Measurements from ENCODE around the gene RNF130.
A peak's percentile ranks its signal among the peaks of the same experiment; 100 is the strongest.

RNF130 gene

DNA sequence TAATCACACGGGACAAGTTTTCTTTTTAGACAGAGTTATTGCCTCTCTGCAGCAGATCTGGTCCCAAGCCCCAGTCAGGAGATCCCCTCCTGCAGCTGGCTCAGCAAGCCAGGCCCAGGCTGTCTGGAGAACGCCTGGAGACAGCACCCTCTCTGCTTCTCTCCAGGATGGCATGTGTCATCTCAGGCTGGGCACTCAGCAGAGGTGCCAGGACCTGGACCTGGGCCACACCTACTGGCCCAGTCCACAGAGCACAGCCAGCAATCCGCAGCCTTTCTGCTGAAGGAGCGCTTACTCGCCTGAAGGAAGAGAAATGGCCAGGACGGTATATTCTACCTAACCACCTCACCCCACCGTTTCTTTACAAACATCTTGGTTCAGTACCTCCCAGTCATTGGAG is 159.2 kb downstream of the RNF130 start:
- no peak for DNase-seq (ENCODE audit: extremely low read depth, low read depth)
- TF ChIP-seq, protein P1, sequence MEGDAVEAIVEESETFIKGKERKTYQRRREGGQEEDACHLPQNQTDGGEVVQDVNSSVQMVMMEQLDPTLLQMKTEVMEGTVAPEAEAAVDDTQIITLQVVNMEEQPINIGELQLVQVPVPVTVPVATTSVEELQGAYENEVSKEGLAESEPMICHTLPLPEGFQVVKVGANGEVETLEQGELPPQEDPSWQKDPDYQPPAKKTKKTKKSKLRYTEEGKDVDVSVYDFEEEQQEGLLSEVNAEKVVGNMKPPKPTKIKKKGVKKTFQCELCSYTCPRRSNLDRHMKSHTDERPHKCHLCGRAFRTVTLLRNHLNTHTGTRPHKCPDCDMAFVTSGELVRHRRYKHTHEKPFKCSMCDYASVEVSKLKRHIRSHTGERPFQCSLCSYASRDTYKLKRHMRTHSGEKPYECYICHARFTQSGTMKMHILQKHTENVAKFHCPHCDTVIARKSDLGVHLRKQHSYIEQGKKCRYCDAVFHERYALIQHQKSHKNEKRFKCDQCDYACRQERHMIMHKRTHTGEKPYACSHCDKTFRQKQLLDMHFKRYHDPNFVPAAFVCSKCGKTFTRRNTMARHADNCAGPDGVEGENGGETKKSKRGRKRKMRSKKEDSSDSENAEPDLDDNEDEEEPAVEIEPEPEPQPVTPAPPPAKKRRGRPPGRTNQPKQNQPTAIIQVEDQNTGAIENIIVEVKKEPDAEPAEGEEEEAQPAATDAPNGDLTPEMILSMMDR (IDR thresholded peaks at IDR 0.05; ENCODE audit: low read depth, low read length) = no peak

DNA sequence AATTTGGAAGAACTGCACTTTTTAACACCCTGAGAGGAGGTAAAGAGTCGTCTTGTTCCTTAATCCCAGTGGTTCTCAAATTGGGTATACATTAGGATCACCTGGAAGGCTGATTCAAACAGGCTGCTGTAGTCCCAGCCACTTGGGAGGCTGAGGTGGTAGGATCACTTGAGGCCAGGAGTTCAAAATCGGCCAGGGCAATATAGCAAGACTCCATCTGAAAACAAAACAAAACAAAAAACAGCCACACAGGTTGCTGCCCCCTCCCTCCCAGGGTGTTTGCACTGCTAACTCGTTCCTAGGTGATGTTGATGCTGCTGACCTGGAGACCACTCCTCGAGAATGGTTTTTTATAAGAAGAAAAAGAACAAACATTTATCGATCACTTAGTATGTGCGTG is 162.3 kb downstream of the RNF130 start:
- DNase-seq (ENCODE audit: extremely low read depth, low read depth) = no peak

DNA sequence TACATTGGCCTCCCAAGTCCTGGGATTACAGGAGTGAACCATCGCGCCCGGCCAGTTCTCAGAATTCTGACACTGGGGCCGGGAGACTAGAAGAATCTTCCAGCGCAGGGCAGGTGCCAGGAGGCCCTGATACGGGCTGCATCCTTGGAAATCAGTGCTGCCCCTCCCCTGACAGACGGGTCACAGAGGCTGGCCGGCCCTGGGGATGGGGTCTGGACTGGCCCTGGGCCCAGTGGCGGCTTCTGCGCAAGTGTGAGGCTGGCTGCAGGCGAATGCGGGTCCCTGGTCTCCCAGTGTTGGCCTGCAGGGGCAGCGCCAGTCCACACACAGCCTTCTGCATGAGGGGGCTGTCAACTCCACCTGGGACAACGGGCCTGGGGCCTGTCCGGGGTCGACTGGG is 163.0 kb downstream of the RNF130 start:
- TF ChIP-seq, protein P1 (IDR thresholded peaks at IDR 0.05; ENCODE audit: low read depth, low read length) = no peak; the same call in 1 of the 2 replicates
- no peak for DNase-seq (ENCODE audit: extremely low read depth, low read depth)

More for the DNA sequence above, 162.3 kb downstream of the RNF130 start:
- TF ChIP-seq, protein P1 (IDR thresholded peaks at IDR 0.05; ENCODE audit: low read depth, low read length) = no peak

DNA sequence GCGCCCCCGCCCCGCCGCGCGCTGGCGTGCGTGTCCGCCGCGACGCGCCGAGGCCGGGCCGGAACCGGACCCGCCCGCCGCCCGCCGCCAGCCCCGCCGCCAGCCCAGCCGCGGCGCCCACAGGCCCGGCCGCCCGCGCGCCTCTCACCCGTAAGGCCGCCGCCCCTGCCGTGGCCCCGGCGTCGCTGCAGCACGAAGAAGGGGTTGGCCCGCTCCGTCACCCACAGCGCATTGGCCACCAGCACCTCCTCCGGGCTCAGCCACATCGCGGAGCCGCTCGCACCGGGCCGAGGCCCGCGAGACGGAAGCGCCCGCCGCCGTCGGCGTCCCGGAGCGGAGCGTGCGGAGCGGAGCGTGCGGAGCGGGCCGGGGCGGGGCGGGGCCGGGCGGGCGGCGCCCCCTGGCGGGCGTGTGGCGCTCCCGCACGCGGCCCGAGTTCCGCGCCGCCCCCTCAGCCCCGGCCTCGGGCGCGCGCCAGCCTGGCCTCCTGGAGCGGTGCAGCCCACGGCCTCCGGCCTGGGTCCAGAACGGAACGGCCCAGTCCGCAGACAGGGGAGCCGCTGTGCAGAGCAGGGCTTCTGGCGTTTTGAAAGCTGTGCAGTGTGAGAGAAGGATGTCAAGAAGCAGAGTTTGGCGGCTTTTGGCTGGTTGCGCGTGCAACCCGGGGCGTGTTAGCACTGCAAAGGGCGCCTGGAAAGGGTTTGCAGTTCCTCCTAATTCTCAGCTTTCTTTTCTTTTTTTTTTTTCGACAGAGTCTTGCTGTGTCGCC is 163.8 kb downstream of the RNF130 start, which contains the start of gene TBC1D9B:
TBC1D9B (minus strand) TSS at position 342 of the 769 bp plus-strand sequence; CDS start at position 266, 76 bp downstream.
- TF ChIP-seq, protein P1 (IDR thresholded peaks at IDR 0.05; ENCODE audit: low read depth, low read length) = no peak; the same call in 1 of the 2 replicates
- peak; percentile 12 for DNase-seq (ENCODE audit: extremely low read depth, low read depth)

DNA sequence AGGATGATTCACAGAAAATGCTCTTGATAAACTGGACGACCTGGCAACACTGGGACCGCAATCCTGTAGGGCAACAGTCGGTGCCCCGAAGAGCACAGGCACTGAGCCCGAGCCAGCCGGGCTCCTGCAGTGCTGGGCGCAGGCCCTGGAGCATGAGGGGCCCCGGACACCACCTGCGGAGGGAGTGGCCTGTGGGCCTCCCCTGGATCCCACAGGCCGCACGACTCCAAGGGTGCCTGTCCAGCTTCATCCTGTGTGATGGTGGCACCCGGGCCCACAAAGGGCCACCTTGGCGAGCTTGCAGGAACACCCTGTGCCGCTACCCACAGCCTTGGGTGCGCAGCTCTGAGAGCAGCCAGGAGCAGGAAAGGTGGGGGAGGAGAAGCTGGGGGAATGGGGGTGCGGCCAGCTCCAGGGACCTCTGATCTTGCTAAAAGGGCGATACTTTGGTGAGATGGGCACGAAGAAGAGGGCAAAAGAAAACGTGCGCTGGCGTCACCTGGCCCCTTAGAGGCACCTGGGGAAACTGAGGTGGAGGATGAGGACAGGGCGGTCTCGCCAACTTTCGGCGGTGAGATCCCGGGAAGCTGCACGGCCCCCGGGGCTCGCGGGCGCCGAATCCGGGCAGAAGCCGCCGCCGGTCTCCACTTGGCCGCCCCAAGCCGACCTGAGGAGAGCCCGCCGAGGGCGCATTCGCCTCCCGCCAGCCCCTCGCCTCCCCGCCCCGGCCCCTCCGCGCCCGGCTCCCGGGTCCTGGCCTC is 164.6 kb downstream of the RNF130 start:
- TF ChIP-seq, protein P1 (IDR thresholded peaks at IDR 0.05; ENCODE audit: low read depth, low read length) = no peak
- no peak for DNase-seq (ENCODE audit: extremely low read depth, low read depth)

DNA sequence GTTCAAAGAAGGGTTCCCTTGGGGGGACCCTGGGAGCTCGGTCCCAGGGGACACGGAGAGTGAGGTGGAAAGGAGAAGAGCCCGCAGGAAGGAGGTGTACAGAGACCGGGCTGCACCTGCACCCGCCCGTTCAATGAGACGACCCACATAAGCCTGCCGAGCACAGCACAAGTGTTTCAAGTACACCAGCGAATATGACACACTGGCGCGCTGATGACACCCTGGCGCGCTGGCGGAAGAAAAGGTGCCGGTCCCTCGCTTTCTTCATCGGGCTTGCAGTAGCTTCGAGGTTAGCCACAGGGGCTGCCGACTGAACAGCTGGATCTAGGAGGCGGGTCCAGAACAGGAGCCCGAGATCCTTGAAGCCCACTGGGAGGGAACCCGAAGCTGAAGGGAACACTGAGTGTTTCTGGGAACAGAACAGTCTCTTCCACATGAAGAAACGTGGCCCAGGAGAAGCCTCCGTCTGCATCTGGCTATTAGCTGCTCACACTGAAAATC is 165.2 kb downstream of the RNF130 start:
- DNase-seq (ENCODE audit: extremely low read depth, low read depth) = no peak
- TF ChIP-seq, protein P1 (IDR thresholded peaks at IDR 0.05; ENCODE audit: low read depth, low read length) = no peak

DNA sequence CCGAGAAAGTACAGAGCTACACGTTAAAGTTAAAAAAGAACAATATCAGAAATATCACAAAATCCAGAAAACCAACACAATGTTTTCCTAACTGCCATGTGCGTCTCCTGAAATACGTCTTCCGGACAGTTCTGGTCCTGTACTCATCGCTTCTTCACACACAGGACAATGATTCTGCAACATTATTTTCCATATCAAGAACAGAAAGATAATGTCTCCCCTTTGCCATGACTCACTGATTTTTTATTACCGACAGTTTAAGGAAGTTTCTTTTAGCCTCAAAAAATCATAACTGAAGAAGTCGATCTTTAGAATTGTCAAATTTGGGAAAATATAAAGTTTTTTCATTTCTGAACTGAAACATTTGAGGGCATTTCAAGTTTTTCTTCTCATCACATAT is 166.4 kb downstream of the RNF130 start:
- TF ChIP-seq, protein P1 (IDR thresholded peaks at IDR 0.05; ENCODE audit: low read depth, low read length) = no peak
- no peak for DNase-seq (ENCODE audit: extremely low read depth, low read depth)
